Cardiac muscle cell (in vitro differentiated cells and primary cell): ENCODE data around the gene RDH13. TPM values are rescaled to one million over a fixed set of nuclear protein-coding genes. Genes with fewer than 3 reads are reported as not detected.

ENCODE experiments used
- DNase-seq, 2 donors: peaks; one replicate each; pipeline versions ENCODE4 v3.0.0 to v3.0.0-alpha.2; 2010 to 2017; ENCODE audit warnings: low read depth in 1 of 2, low spot score in 1 of 2
- H3K27ac ChIP-seq: fragments of 200-600 bp; sonication (generic); 2 replicates; pipeline ENCODE4 v1.5.1; 2016
- H3K27me3 ChIP-seq: fragments of 200-600 bp; sonication (generic); 2 replicates; pipeline ENCODE4 v1.6.0; 2016; ENCODE audit warnings: control low read depth
- H3K36me3 ChIP-seq: fragments of 200-600 bp; sonication (generic); 2 replicates; pipeline ENCODE4 v1.5.1; 2016; ENCODE audit warnings: control low read depth
- H3K4me1 ChIP-seq: fragments of 200-600 bp; sonication (generic); 2 replicates; pipeline ENCODE4 v1.8.1; 2017; ENCODE audit warnings: low read depth, mild to moderate bottlenecking, mixed run types
- H3K4me3 ChIP-seq: fragments of 200-600 bp; sonication (generic); 2 replicates; pipeline ENCODE4 v1.5.1; 2016; ENCODE audit warnings: mild to moderate bottlenecking
- H3K9me3 ChIP-seq: fragments of 200-600 bp; sonication (generic); 2 replicates; pipeline ENCODE4 v1.5.1; 2017; ENCODE audit warnings: low read depth, mild to moderate bottlenecking, control low read depth
- polyA plus RNA-seq: library from polyadenylated mRNA; unstranded; fragments of >200 nt; fragmentation: Nextera tagmentation; extraction: Ambion mirVana; gene quantifications from 2 replicates; pipeline ENCODE4 v1.2.1, GENCODE V29; 2016
- total RNA-seq: library from RNA; depleted of rRNA; stranded (reverse); fragments of >200 nt; gene quantifications from 2 replicates; pipeline ENCODE4 v1.2.3, GENCODE V29; 2016
- TF ChIP-seq, protein P1 (sequence below): IDR thresholded peaks from 2 replicates; pipeline ENCODE4 v1.5.1; 2012; ENCODE audit warnings: low read depth, mild to moderate bottlenecking, low read length

RDH13 gene
- total and polyA plus RNA-seq, 2 experiments from 2014 or later, result 23.7 to 41.0 TPM

DNA sequence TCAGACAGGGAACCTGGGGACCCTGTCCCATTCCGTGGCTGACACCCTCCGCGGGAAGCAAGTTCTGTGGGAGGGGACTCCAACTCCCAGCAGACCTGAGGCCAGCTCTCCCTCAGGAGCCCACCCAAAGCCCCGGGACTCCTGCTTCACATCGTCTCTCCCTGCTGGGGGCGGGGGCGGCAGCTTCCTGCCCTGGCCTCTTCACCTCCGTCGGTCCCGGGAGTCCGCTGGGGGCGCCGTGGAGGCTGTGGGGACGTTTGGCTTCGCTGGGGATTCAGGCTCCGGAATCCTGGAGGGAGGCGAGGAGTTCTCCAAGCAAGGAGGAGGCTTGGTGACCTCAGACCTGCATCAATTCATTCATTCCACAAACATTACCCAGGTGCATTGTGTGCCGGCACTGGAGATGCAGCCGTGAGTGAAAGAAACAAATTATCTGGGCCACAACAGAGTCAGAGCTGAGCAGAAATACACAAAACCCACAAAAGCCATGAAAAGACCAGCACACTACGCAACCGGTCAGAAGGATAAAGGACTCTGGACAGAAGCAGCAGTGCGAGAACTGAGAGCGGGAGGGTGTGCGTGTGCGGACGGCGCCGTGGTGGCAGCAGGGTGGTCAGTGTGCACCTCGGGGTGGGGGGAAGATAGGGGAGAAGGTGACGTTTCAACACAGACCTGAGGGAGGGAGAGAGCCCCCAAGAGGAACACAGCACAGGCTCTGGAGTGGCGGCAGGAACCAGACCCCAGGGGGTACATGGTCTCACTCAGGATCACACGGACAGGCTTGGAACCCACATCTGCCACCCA lies 31.7 kb upstream of the RDH13 start:
- H3K27ac ChIP-seq, result no peak overlapping the region
- H3K4me3 ChIP-seq, result no peak overlapping the region
- H3K9me3 ChIP-seq, result no peaks in the 10 kb centered on the region
- no peaks in the 10 kb centered on the region for H3K27me3 ChIP-seq
- no peaks in the 10 kb centered on the region for H3K4me1 ChIP-seq
- no peak for DNase-seq
- peaks cover 2% of the 10 kb centered on the region for H3K36me3 ChIP-seq
- TF ChIP-seq, protein P1, sequence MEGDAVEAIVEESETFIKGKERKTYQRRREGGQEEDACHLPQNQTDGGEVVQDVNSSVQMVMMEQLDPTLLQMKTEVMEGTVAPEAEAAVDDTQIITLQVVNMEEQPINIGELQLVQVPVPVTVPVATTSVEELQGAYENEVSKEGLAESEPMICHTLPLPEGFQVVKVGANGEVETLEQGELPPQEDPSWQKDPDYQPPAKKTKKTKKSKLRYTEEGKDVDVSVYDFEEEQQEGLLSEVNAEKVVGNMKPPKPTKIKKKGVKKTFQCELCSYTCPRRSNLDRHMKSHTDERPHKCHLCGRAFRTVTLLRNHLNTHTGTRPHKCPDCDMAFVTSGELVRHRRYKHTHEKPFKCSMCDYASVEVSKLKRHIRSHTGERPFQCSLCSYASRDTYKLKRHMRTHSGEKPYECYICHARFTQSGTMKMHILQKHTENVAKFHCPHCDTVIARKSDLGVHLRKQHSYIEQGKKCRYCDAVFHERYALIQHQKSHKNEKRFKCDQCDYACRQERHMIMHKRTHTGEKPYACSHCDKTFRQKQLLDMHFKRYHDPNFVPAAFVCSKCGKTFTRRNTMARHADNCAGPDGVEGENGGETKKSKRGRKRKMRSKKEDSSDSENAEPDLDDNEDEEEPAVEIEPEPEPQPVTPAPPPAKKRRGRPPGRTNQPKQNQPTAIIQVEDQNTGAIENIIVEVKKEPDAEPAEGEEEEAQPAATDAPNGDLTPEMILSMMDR, result no peak

DNA sequence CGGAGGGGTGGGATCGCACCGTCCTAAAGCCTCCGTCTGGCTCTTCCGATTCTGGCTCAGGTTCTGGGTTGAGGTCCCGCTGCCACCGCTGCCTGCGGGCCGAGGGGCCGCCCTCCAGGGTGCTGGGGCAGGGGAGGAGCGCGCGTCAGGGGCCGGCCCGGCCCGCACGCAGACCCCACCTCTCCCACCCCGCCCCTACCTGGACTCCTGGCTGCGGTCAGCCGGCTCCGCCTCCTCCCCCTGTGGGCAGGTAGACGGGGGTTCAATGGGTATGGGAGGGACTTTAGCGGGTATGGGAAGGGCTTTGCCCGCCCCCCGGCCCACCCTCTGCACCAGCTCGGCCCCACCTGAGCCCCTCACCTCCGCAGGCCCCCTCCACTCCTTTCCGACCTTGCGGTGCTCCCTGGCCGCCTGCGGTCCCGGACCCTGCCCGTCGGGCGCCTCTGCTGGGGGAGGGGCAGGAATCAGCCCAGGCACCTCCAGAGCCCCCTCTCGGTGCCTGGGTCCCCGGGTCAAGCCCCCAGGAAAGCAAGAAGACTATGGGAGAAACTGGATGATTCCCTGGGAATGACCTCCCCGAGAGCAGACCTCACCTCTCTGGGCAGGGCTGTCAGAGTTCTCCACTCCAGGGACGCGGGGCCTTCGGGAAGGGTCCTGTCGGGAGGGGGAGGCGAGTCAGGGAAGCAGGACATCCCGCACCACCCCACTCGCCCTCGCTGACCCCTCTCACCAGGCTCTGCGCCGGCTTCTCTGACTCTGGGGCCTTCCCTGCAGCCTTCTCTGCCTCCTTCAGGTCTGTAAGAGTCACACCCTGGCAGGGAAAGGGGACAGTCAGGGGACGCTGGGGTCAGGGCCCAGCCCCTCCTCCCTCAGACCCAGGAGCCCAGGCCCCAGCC lies 29.7 kb upstream of the RDH13 start:
- Histone ChIP-seq H3K9me3 (no peaks in the 10 kb centered on the region), H3K36me3 (peaks cover 2% of the 10 kb centered on the region), H3K27me3 (no peaks in the 10 kb centered on the region), H3K27ac (no peak overlapping the region), H3K4me3 (no peak overlapping the region), H3K4me1 (no peaks in the 10 kb centered on the region)
- TF ChIP-seq, protein P1, result no peak
- no peak for DNase-seq

DNA sequence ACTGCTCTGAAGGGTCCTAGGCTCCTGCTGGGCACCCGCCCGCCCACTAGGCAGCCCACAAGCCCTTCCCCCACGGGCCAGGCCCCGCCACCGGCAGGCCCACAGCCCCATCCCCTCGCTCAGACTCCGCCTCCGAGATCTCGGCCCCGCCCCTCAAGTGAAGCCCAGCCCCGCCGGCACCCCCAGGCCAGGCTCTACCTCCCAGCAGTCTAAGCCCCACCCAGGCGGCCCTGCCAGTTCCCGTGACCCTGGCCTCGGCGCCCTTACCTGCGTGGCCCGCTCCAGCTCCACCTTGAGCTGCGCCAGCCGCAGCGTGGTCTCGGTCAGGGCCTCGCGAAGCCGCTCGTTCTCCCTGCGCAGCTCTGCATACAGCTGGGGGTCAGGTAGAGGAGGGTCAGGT lies 29.0 kb upstream of the RDH13 start:
- no peaks in the 10 kb centered on the region for H3K9me3 ChIP-seq
- DNase-seq, result no peak
- TF ChIP-seq, protein P1, result no peak
- H3K27ac ChIP-seq, result no peak overlapping the region
- no peaks in the 10 kb centered on the region for H3K4me1 ChIP-seq
- peaks cover 2% of the 10 kb centered on the region for H3K36me3 ChIP-seq
- no peak overlapping the region for H3K4me3 ChIP-seq
- H3K27me3 ChIP-seq, result no peaks in the 10 kb centered on the region

DNA sequence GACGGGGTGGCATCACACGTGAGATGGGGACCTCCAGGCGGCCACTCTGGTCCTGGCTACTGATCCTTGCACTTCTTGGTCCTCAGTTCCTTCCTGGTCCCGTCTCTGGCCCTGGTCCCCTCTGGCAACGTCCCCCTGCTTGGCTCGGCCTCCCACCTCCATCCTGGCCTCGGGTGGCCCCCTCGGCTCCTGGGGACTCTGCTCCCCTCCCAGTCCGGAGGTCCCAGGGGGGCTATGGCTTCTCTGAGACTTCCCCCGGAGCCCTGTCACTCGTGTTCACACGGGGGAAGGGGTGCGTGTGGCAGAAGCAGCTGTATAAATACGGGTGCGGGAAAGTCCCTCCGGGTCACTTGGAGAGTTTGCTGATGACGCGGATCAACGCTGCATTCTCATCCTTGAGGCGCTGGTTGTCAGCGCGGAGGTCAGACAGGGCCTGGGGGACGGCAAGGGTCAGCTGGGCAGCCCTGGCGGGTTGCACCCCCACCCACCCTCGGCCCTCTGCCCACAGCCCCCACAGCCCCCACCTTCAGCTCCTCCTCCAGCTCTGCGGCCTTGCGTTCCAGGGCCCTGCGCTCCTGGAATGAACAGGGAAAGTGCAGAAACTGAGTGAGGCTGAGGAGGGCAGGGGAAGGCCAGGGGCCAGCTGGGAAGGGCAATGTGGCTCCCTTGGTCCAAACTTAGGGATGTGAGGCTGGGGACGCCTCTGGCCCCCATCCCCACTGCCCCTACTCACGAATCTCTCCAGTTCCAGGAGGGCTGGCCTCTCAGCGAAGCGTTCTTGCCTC lies 28.4 kb upstream of the RDH13 start:
- no peak for DNase-seq
- Histone ChIP-seq H3K36me3 (peaks cover 2% of the 10 kb centered on the region), H3K27ac (no peak overlapping the region), H3K27me3 (peaks cover 1% of the 10 kb centered on the region), H3K9me3 (no peaks in the 10 kb centered on the region), H3K4me3 (no peak overlapping the region), H3K4me1 (peaks cover 1% of the 10 kb centered on the region)
- TF ChIP-seq, protein P1, result no peak

DNA sequence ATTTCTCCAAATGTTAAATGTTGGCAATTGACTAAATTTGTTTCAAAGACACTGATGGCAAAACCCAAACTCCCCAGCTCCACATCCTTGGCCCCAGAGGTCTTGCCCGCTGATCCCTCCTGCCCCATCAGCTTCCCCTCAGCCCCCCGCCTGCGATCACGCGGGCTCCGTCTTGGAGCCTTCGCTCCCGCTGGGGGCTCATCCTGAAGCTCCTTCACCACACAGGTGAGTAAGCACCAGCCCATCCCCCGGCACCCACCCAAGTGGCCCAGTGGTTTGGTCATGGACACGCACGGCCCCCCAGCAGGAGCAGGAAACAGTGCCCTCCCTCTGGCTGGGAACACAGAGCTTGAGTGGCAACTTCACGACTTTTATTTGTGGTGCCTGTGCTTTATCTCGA lies 27.6 kb upstream of the RDH13 start:
- H3K36me3 ChIP-seq, result peaks cover 2% of the 10 kb centered on the region
- no peak for DNase-seq
- peaks cover 2% of the 10 kb centered on the region for H3K4me1 ChIP-seq
- no peak overlapping the region for H3K27ac ChIP-seq
- H3K27me3 ChIP-seq, result peaks cover 9% of the 10 kb centered on the region
- no peak overlapping the region for H3K4me3 ChIP-seq
- no peaks in the 10 kb centered on the region for H3K9me3 ChIP-seq
- TF ChIP-seq, protein P1, result no peak
